Esophagus muscularis mucosa (tissue), 4 donors: ENCODE measurements around the gene CDC42BPA. TPM values are rescaled to one million over a fixed set of nuclear protein-coding genes. Genes with fewer than 3 reads are reported as not detected.

Experiments
- DNase-seq: peaks from one replicate; pipeline ENCODE4 v3.0.0-alpha.2; 2017; ENCODE audit errors: extremely low spot score
- H3K27ac ChIP-seq, 4 donors: fragments of 200-600 bp; sonication (generic); replicated peaks in 1 of 4; 1 replicate in 3 of 4; 2 replicates in 1 of 4; pipeline ENCODE4 v1.5.1; 2016 to 2019; ENCODE audit warnings: mild to moderate bottlenecking in 1 of 4
- H3K27me3 ChIP-seq, 4 donors: fragments of 200-600 bp; sonication (generic); one replicate each; pipeline versions ENCODE4 v1.5.1 to v1.6.0; 2016 to 2019
- H3K36me3 ChIP-seq, 4 donors: fragments of 200-600 bp; sonication (generic); one replicate each; pipeline ENCODE4 v1.5.1; 2016 to 2019
- H3K4me1 ChIP-seq, 4 donors: fragments of 200-600 bp; sonication (generic); one replicate each; pipeline ENCODE4 v1.5.1; 2016 to 2019
- H3K4me3 ChIP-seq, 4 donors: fragments of 200-600 bp; sonication (generic); 1 replicate in 2 of 4; 2 replicates in 2 of 4; pipeline ENCODE4 v1.5.1; 2016 to 2019; ENCODE audit warnings: mild to moderate bottlenecking in 4 of 4, moderate library complexity in 1 of 4
- H3K9me3 ChIP-seq, 4 donors: fragments of 200-600 bp; sonication (generic); 1 replicate in 3 of 4; 2 replicates in 1 of 4; pipeline ENCODE4 v1.5.1; 2016 to 2019
- CTCF ChIP-seq, 3 experiments: fragments of 200-600 bp in 2 of 3; fragments of 450-650 bp in 1 of 3; sonication (generic) in 2 of 3; IDR thresholded peaks; one replicate each; pipeline ENCODE4 v1.5.1; 2017 to 2019; ENCODE audit warnings: antibody characterized with exemption in 3 of 3, mild to moderate bottlenecking in 2 of 3, moderate library complexity in 1 of 3
- EP300 ChIP-seq: sonication (generic); formaldehyde crosslinking; IDR thresholded peaks from one replicate; pipeline ENCODE4 v1.6.1; 2017; ENCODE audit warnings: antibody characterized with exemption
- POLR2A ChIP-seq: fragments of 450-650 bp; IDR thresholded peaks from one replicate; pipeline ENCODE4 v1.6.1; 2017; ENCODE audit warnings: antibody characterized with exemption, moderate library complexity, mild to moderate bottlenecking, low read depth
- POLR2AphosphoS5 ChIP-seq, 2 donors: sonication (generic); formaldehyde crosslinking; IDR thresholded peaks; one replicate each; pipeline ENCODE4 v1.6.1; 2017; ENCODE audit warnings: antibody characterized with exemption in 2 of 2
- WGBS: methylation state at CpG from one replicate; pipeline ENCODE4 v1.1.5; 2018; 5-methylcytosine and 5-hydroxymethylcytosine counted together
- intact Hi-C: fragments of 100-400 bp; cut with DNase I; formaldehyde crosslinking; loops from one replicate; pipeline ENCODE4 v1.15.1; 2023
- total RNA-seq, 4 donors: library from RNA; depleted of rRNA; stranded (reverse); fragments of >200 nt; gene quantifications; one replicate each; pipeline versions ENCODE4 v1.1.0 to v1.2.1, GENCODE V29; 2016

CDC42BPA gene
- total RNA-seq, 4 donors from 2014 or later, result 59.5 to 72.2 (median 69.7) TPM

DNA sequence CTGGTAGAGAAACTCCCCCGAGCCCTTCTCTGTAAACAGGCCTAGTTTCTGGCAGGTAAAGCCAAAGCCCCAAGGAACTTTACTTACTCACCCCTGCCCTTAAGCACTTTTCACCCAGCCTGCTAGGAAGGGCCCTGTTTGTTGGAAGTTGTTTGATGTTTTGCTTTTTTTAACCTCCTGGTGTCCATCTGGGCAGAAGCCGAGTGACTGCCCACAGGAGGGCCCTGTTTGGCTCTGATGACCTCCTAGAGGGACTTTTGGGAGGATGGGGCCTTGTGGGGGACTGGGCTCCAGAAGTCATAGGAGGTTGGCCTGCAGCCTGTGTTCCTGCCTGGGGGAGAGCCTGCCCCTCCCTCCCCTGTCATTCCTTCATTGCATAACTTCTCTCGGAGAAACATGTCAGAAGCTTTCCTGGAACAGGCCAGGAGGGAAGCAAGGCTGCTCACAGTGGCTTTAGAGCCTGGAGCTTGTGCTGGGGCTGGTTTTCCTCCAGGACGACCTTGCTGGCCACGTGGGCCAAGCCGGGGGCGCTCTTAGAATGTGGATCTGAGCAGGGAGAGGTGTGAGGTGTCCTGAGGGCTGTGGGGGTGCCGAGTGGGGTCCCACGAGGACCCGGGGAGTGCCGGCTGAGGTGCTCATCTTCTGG lies 344.3 kb downstream of the CDC42BPA start:
- peaks cover 0 to 7% (median 0%) of the 10 kb centered on the region in 4 donors for H3K9me3 ChIP-seq
- H3K36me3 ChIP-seq, result peaks cover 4 to 44% (median 28%) of the 10 kb centered on the region in 4 donors
- intact Hi-C loops, result no loop called here
- H3K4me3 ChIP-seq, result peak overlapping the region in 1 of 4 donors; percentile 31
- peak overlapping the region; percentile 89 to 95 (median 93) for H3K27ac ChIP-seq
- no peaks in the 10 kb centered on the region for H3K27me3 ChIP-seq
- WGBS, result 36% methylated on average over 3 of the region's 11 CpGs
- TF ChIP-seq POLR2AphosphoS5 (IDR thresholded peaks at IDR 0.05) (peak; percentile 87 to 88), EP300 (peak; percentile 76), POLR2A (no peak), CTCF (IDR thresholded peaks at IDR 0.05) (no peak)
- DNase-seq, result peak; percentile 95
- H3K4me1 ChIP-seq, result peaks cover 41 to 56% (median 50%) of the 10 kb centered on the region in 4 donors

GRCh38 chr1:226973371-226973897 lies 344.9 kb downstream of the CDC42BPA start:
- H3K27ac ChIP-seq, result peak overlapping the region; percentile 89 to 95 (median 93)
- TF ChIP-seq POLR2A, result no peak
- peak; percentile 30 to 53 for TF ChIP-seq POLR2AphosphoS5 (IDR thresholded peaks at IDR 0.05)
- no peak overlapping the region for H3K4me3 ChIP-seq
- DNase-seq, result no peak
- H3K9me3 ChIP-seq, result peaks cover 0 to 7% (median 0%) of the 10 kb centered on the region in 4 donors
- H3K36me3 ChIP-seq, result peaks cover 4 to 38% (median 24%) of the 10 kb centered on the region in 4 donors
- WGBS, result 55% methylated on average over 5 of the region's 5 CpGs
- H3K27me3 ChIP-seq, result no peaks in the 10 kb centered on the region
- intact Hi-C loops, result no loop called here
- H3K4me1 ChIP-seq, result peaks cover 42 to 61% (median 48%) of the 10 kb centered on the region in 4 donors

DNA sequence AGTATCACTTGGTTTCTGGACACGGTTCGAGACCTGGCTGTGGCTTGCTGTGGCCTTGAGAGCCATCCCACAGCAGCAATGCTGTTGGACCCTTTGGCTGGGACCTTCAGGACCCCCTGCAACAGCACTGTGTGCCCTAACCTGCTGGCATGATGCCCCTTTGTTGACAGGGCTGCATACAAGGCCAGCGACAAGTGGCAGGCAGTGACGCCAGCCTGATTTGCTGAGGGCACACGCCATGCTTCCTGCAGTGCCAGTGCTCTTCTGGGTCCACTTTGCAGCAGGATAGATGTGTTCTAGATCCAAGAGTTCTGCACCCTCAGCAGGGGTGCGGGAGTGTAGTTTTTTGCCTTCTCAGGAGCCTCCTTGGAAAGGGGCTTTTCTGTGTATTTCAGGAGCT lies 345.4 kb downstream of the CDC42BPA start:
- Histone ChIP-seq H3K9me3 (peaks cover 0 to 7% (median 0%) of the 10 kb centered on the region in 4 donors), H3K4me3 (no peak overlapping the region), H3K27ac (peak overlapping the region; percentile 89 to 95 (median 93)), H3K36me3 (peaks cover 4 to 33% (median 20%) of the 10 kb centered on the region in 4 donors), H3K4me1 (peaks cover 47 to 66% (median 52%) of the 10 kb centered on the region in 4 donors), H3K27me3 (no peaks in the 10 kb centered on the region)
- 100% methylated on average over 5 of the region's 6 CpGs for WGBS
- intact Hi-C loops, result no loop called here
- DNase-seq, result no peak
- no peak for TF ChIP-seq CTCF (IDR thresholded peaks at IDR 0.05)
- TF ChIP-seq POLR2A, result no peak
- TF ChIP-seq EP300, result no peak
- TF ChIP-seq POLR2AphosphoS5 (IDR thresholded peaks at IDR 0.05), result no peak

DNA sequence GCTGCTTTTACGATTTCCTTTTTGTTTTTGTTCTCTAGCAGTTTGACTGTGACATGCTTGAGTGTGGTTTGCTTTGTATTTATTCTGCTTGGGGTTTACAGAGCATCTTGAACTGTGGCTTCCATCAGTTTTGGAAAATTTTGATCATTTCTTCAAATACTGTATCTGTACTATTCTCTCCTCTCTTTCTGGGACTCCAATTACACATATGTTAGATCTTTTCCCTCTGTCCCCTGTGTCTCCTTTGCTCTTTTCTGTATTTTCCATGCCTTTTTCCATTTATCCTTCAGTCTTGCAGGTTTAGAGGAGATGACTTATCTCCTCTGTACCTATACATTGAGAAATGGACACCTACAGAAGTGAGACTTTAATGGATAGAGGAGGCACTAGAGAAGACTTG lies 346.5 kb downstream of the CDC42BPA start:
- intact Hi-C loops, result no loop called here

More for the DNA sequence above, 346.5 kb downstream of the CDC42BPA start:
- H3K9me3 ChIP-seq, result peaks cover 0 to 7% (median 0%) of the 10 kb centered on the region in 4 donors
- no peak overlapping the region for H3K4me3 ChIP-seq
- WGBS, result 93% methylated on average over 1 of the region's 1 CpG
- TF ChIP-seq POLR2A, result no peak
- TF ChIP-seq CTCF (IDR thresholded peaks at IDR 0.05), result no peak
- no peak for TF ChIP-seq POLR2AphosphoS5 (IDR thresholded peaks at IDR 0.05)
- no peak for TF ChIP-seq EP300
- no peak for DNase-seq
- H3K27ac ChIP-seq, result peak overlapping the region in 3 of 4 donors; percentile 89 to 95 (median 93)
- peaks cover 58 to 76% (median 61%) of the 10 kb centered on the region in 4 donors for H3K4me1 ChIP-seq
- H3K36me3 ChIP-seq, result peaks cover 0 to 28% (median 13%) of the 10 kb centered on the region in 4 donors
- no peaks in the 10 kb centered on the region for H3K27me3 ChIP-seq
